Left lung (tissue), 10 donors: ENCODE measurements around the gene ANGEL2. TPM values are rescaled to one million over a fixed set of nuclear protein-coding genes. Genes with fewer than 3 reads are reported as not detected.

Experiments used
- ATAC-seq: fragments of 200-7000 bp; cut with Tn5 transposase; one replicate; pipeline ENCODE4 v1.9.1; 2020; ENCODE audit warnings: moderate library complexity
- DNase-seq, 4 donors: peaks; one replicate each; pipeline ENCODE4 v3.0.0-alpha.2; 2013 to 2020
- H3K27ac ChIP-seq, 2 donors: fragments of 200-600 bp; sonication (generic) in 1 of 2; one replicate each; pipeline versions ENCODE4 v1.5.0 to v1.8.0; 2020 to 2021
- H3K27me3 ChIP-seq, 2 donors: fragments of 200-600 bp; sonication (generic) in 1 of 2; one replicate each; pipeline versions ENCODE4 v1.5.0 to v1.8.0; 2020 to 2021
- H3K36me3 ChIP-seq, 2 donors: fragments of 200-600 bp; sonication (generic) in 1 of 2; one replicate each; pipeline versions ENCODE4 v1.5.0 to v1.8.0; 2020 to 2021
- H3K4me1 ChIP-seq, 2 donors: fragments of 200-600 bp; one replicate each; pipeline ENCODE4 v1.8.0; 2021
- H3K4me3 ChIP-seq, 2 donors: fragments of 200-600 bp; sonication (generic) in 1 of 2; one replicate each; pipeline versions ENCODE4 v1.5.0 to v1.8.0; 2020 to 2021; ENCODE audit warnings: mild to moderate bottlenecking in 1 of 2
- H3K9me3 ChIP-seq, 2 donors: fragments of 200-600 bp; sonication (generic) in 1 of 2; one replicate each; pipeline versions ENCODE4 v1.5.0 to v1.8.0; 2020 to 2021
- intact Hi-C, 2 donors: fragments of 100-400 bp; cut with DNase I; formaldehyde crosslinking; loops; one replicate each; pipeline versions ENCODE4 v1.11.2 to v1.14.2; 2022
- polyA plus RNA-seq, 6 donors: library from polyadenylated mRNA; unstranded; fragments of 120-200 nt; gene quantifications; one replicate each; pipeline ENCODE4 v1.2.1, GENCODE V29; 2013; ENCODE audit not compliant: insufficient read length in 6 of 6
- total RNA-seq, 2 donors: library from RNA; stranded (reverse); fragmentation: NEBNext Ultra II Directional; extraction: Animal tissue kit (Norgen Biotek cat#: 25700); gene quantifications; one replicate each; pipeline ENCODE4 v1.2.1, GENCODE V29; 2021
- TF ChIP-seq, protein P1 (sequence below), 2 donors: fragments of 200-600 bp; sonication (generic) in 1 of 2; IDR thresholded peaks; one replicate each; pipeline versions ENCODE4 v1.5.0 to v1.8.0; 2021; ENCODE audit warnings: antibody characterized with exemption in 2 of 2
- donor health status: DM: no; HTN: yes; CAD: no.
- donor health status: DM: no; HTN: no; CAD: no.

The ANGEL2 gene
- total and polyA plus RNA-seq, 8 donors = 24.0 to 56.9 (median 44.8) TPM

DNA sequence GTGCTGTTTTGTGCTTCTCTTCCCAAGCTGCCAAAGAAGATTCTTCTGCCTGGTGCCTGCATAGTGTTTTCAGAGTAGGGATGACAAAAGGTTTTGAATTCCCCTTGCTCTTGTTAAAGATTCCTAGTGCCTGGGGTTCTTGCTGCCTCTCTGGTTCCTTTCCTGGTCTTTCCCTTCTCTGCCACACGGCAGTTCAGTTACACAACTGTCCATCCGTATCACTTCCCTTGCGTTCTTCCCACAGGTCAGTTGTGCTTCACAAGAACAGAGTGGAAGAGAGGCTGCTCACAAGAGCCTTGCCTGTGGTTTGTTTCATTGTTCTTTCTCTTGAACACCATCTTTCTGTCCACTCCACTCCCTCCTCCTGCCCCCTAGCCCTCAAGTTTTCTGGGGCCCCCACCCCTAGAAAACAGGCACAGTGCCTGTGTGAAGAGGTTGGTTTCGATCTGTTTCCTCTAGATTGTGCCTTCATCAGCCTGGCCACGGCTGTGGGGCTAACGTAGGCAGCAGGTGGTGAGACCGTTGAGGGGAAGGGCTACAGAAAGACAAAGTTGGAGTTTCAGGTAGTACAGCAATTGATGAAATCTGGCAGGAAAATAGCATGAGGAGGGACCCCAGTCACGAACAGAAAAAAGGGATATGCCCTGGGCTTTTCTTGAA, 59.6 kb downstream of the ANGEL2 start:
- Histone ChIP-seq H3K4me3 (no peak overlapping the region), H3K27me3 (peaks cover 8 to 19% of the 10 kb centered on the region in 2 donors), H3K4me1 (peaks cover under 1 to 7% of the 10 kb centered on the region in 2 donors), H3K9me3 (no peaks in the 10 kb centered on the region), H3K36me3 (no peaks in the 10 kb centered on the region), H3K27ac (no peak overlapping the region)
- intact Hi-C loops = no loop called here
- DNase-seq = no peak
- TF ChIP-seq, protein P1, sequence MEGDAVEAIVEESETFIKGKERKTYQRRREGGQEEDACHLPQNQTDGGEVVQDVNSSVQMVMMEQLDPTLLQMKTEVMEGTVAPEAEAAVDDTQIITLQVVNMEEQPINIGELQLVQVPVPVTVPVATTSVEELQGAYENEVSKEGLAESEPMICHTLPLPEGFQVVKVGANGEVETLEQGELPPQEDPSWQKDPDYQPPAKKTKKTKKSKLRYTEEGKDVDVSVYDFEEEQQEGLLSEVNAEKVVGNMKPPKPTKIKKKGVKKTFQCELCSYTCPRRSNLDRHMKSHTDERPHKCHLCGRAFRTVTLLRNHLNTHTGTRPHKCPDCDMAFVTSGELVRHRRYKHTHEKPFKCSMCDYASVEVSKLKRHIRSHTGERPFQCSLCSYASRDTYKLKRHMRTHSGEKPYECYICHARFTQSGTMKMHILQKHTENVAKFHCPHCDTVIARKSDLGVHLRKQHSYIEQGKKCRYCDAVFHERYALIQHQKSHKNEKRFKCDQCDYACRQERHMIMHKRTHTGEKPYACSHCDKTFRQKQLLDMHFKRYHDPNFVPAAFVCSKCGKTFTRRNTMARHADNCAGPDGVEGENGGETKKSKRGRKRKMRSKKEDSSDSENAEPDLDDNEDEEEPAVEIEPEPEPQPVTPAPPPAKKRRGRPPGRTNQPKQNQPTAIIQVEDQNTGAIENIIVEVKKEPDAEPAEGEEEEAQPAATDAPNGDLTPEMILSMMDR (IDR thresholded peaks at IDR 0.05) = no peak
- no peak for ATAC-seq

DNA sequence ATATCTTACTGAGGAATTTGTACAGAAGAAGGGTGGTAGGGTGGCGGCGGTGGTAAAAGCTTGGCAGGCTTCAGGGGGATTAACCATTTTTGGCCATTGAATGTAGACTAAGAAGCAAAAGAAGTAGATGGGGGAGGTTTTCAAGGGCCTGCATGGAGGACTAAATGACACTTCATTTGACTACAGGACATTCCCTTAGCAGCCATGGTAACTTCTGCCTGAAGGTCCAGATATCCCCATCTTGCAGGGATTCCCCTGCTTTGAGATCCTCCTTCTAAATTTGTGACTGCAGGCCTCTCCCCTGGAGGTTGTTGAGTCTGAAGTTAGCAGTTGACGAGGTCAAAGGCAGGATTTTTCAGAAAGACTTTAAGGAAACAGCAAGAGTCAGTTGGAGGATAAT, 60.6 kb downstream of the ANGEL2 start:
- intact Hi-C loops = no loop called here
- ATAC-seq = no peak
- Histone ChIP-seq H3K4me1 (peaks cover 5 to 17% of the 10 kb centered on the region in 2 donors), H3K4me3 (no peak overlapping the region), H3K9me3 (no peaks in the 10 kb centered on the region), H3K27ac (no peak overlapping the region), H3K36me3 (no peaks in the 10 kb centered on the region), H3K27me3 (peaks cover 8 to 29% of the 10 kb centered on the region in 2 donors)
- TF ChIP-seq, protein P1 (IDR thresholded peaks at IDR 0.05) = no peak
- no peak for DNase-seq

DNA sequence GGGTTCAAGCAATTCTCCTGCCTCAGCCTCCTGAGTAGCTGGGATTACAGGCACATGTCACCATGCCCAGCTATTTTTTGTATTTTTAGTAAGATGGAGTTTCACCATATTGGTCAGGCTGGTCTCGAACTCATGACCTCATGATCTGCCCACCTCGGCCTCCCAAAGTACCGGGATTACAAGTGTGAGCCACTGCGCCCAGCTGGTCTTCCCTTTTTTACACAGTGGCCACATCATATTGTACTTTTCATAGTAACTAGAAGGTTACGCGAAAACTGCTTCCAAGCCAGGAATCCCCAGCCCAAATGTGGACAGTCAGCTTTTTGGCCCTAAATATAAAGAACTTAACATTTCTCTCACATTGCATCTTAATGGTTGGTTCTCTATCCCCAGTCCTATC, 61.2 kb downstream of the ANGEL2 start:
- peaks cover 5 to 21% of the 10 kb centered on the region in 2 donors for H3K4me1 ChIP-seq
- H3K36me3 ChIP-seq = no peaks in the 10 kb centered on the region
- H3K4me3 ChIP-seq = no peak overlapping the region
- H3K9me3 ChIP-seq = no peaks in the 10 kb centered on the region
- DNase-seq (no peak), ATAC-seq (no peak)
- peaks cover 8 to 34% of the 10 kb centered on the region in 2 donors for H3K27me3 ChIP-seq
- H3K27ac ChIP-seq = no peak overlapping the region
- TF ChIP-seq, protein P1 (IDR thresholded peaks at IDR 0.05) = no peak
- intact Hi-C loops = no loop called here

DNA sequence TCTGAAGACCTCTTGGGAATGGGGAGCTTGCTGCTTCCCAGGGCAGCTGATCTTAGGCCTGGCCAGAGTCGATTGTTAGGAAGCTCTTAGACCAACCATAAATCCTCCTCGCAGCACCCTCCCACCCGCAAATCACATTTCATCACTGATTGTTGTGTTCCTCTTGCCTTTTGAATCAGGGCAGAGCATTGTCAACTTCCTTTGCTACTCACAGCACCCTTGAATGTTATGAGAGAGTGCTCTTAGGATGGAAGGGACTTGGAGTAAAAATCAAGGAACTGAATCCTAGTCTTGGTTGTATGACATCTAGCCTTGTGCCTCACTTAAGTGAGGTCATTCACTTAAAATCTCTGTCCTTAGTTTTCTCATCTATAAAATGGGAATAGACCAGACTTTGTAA, 62.3 kb downstream of the ANGEL2 start:
- Histone ChIP-seq H3K27me3 (peaks cover 8 to 41% of the 10 kb centered on the region in 2 donors), H3K36me3 (no peaks in the 10 kb centered on the region), H3K9me3 (no peaks in the 10 kb centered on the region), H3K27ac (no peak overlapping the region), H3K4me1 (peaks cover 5 to 21% of the 10 kb centered on the region in 2 donors), H3K4me3 (no peak overlapping the region)
- TF ChIP-seq, protein P1 (IDR thresholded peaks at IDR 0.05) = no peak
- no peak for DNase-seq
- no peak for ATAC-seq
- intact Hi-C loops = no loop called here

DNA sequence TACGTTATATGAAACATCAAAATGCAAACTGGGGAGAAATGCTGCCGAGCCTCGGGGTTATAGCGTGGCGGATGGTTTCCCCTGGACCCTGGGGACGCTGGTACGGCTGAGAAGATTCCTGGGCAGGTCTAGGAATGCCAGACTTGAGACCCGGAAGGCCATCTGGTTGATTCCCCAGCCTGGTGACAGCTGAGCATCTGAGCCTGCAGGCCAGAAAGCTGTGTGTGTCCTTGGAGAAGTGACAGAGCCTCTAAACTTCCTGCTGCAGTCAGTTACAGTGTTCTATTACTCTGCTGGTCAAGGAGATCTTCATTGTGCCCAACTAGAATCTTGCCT, 63.1 kb downstream of the ANGEL2 start:
- TF ChIP-seq, protein P1 (IDR thresholded peaks at IDR 0.05) = no peak
- no peak for ATAC-seq
- H3K36me3 ChIP-seq = no peaks in the 10 kb centered on the region
- H3K9me3 ChIP-seq = no peaks in the 10 kb centered on the region
- H3K4me3 ChIP-seq = no peak overlapping the region
- H3K27me3 ChIP-seq = peaks cover 8 to 41% of the 10 kb centered on the region in 2 donors
- H3K27ac ChIP-seq = no peak overlapping the region
- no peak for DNase-seq
- peaks cover 5 to 21% of the 10 kb centered on the region in 2 donors for H3K4me1 ChIP-seq
- intact Hi-C loops = no loop called here
